NCI-H1436 treated with DMSO at 0.1 percent for 48 hours (cell line): ENCODE measurements around the gene NR4A2.
A peak's percentile ranks its signal among the peaks of the same experiment; 100 is the strongest.

Experiments
- DNase-seq: peaks from one replicate; lab custom pipeline; 2025; lab: John Stamatoyannopoulos, UW

Gene NR4A2

GRCh38 chr2:156332534-156333273 lies at the start of gene NR4A2:
TSS of gene NR4A2 (minus strand) at chr2:156332721. CDS start at chr2:156330186, 2,535 bp downstream.
- peak; percentile 70 for DNase-seq

- DNase-seq, result no peak
Observed at GRCh38 chr2:156380117-156380645, 47.7 kb upstream of the NR4A2 start.

- DNase-seq, result no peak
Observed at GRCh38 chr2:156379714-156380113, 47.2 kb upstream of the NR4A2 start.

- DNase-seq, result no peak
Observed at GRCh38 chr2:156379071-156379470, 46.5 kb upstream of the NR4A2 start.

GRCh38 chr2:156366753-156367152 lies 34.2 kb upstream of the NR4A2 start:
- no peak for DNase-seq

- no peak for DNase-seq
Observed at GRCh38 chr2:156363141-156363540, 30.6 kb upstream of the NR4A2 start.

- DNase-seq, result no peak
Observed at GRCh38 chr2:156356014-156356754, 23.7 kb upstream of the NR4A2 start.

- no peak for DNase-seq
Observed at GRCh38 chr2:156352911-156353310, 20.4 kb upstream of the NR4A2 start.

- no peak for DNase-seq
Observed at GRCh38 chr2:156350374-156351142, 18.0 kb upstream of the NR4A2 start.

- DNase-seq, result no peak
Observed at GRCh38 chr2:156349605-156350004, 17.1 kb upstream of the NR4A2 start.

- DNase-seq, result no peak
Observed at GRCh38 chr2:156349161-156349560, 16.6 kb upstream of the NR4A2 start.

GRCh38 chr2:156347431-156347830 lies 14.9 kb upstream of the NR4A2 start:
- no peak for DNase-seq

- no peak for DNase-seq
Observed at GRCh38 chr2:156346731-156347130, 14.2 kb upstream of the NR4A2 start.

- no peak for DNase-seq
Observed at GRCh38 chr2:156345582-156345981, 13.1 kb upstream of the NR4A2 start.

- DNase-seq, result no peak
Observed at GRCh38 chr2:156343940-156344301, 11.4 kb upstream of the NR4A2 start.

- DNase-seq, result no peak
Observed at GRCh38 chr2:156343096-156343939, 10.8 kb upstream of the NR4A2 start.

- DNase-seq, result peak; percentile 47
Observed at GRCh38 chr2:156342254-156343095, 10.0 kb upstream of the NR4A2 start.

- peak; percentile 80 for DNase-seq
Observed at GRCh38 chr2:156341452-156342253, 9.1 kb upstream of the NR4A2 start.

GRCh38 chr2:156340804-156341451 lies 8.4 kb upstream of the NR4A2 start:
- DNase-seq, result no peak
